ENCODE measurements around the gene CLIC5.

DNA sequence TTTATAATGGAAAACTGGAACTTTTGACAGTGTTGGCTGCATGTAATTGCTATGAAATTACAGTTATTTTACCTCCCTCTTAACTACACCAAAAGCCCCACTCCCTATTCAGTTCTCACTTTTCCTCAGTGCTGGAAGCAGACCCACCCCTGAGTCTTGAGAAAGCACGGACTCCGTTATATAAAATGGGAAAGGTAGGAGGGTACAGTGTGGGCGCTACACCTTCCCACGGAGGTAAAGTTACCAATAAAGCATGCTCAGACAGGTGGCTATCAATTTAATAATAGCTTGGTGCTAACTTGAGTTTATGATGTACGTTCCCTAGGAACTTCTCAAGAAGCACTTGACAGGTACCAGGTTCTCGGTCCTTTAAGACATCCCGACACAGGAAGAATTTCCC lies 59.0 kb downstream of the CLIC5 start:
- TF ChIP-seq, protein P1, sequence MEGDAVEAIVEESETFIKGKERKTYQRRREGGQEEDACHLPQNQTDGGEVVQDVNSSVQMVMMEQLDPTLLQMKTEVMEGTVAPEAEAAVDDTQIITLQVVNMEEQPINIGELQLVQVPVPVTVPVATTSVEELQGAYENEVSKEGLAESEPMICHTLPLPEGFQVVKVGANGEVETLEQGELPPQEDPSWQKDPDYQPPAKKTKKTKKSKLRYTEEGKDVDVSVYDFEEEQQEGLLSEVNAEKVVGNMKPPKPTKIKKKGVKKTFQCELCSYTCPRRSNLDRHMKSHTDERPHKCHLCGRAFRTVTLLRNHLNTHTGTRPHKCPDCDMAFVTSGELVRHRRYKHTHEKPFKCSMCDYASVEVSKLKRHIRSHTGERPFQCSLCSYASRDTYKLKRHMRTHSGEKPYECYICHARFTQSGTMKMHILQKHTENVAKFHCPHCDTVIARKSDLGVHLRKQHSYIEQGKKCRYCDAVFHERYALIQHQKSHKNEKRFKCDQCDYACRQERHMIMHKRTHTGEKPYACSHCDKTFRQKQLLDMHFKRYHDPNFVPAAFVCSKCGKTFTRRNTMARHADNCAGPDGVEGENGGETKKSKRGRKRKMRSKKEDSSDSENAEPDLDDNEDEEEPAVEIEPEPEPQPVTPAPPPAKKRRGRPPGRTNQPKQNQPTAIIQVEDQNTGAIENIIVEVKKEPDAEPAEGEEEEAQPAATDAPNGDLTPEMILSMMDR (conservative IDR thresholded peaks at IDR 0.05; ENCODE audit: low read length): no peak
- TF ChIP-seq EZH2phosphoT487 (IDR thresholded peaks at IDR 0.05; ENCODE audit: borderline replicate concordance, low read depth, low read length): no peak
